ENCODE results near the gene HTRA2. TPM values are rescaled to one million over a fixed set of nuclear protein-coding genes. Genes with fewer than 3 reads are reported as not detected.
A peak's percentile ranks its signal among the peaks of the same experiment; 100 is the strongest.

The HTRA2 gene
- total and polyA plus RNA-seq, 5 donors from 2014 or later, result 25.8 to 34.1 (median 29.2) TPM

GRCh38 chr2:74525717-74526648, 3.8 kb upstream of the HTRA2 start, which contains the start of gene DQX1:
DQX1 (minus strand) TSS chr2:74526231; CDS start chr2:74525729, 502 bp downstream.
- ATAC-seq (ENCODE audit: low read depth in 2 of 2) (no peak), DNase-seq (peak in 2 of 3 donors; percentile 40 to 66)
- Mint-ChIP-seq H3K9me3 (no peaks in the 10 kb centered on the region), H3K4me3 (peak within 1 kb of the TSS in 3 of 4 donors; percentile 29 to 87 (median 81)), H3K36me3 (peaks cover 27% of the 10 kb centered on the region), H3K27me3 (peaks cover 20% of the 10 kb centered on the region), H3K4me1 (peaks cover 0 to 37% (median 17%) of the 10 kb centered on the region in 4 donors), H3K27ac (peak within 1 kb of the TSS in 2 of 3 donors; percentile 32 to 52)
- Histone ChIP-seq H3K27me3 (ENCODE audit: control insufficient read depth, insufficient read depth, low read length) (no peaks in the 10 kb centered on the region), H3K9me3 (ENCODE audit: control insufficient read depth in 2 of 2, low read length in 2 of 2) (no peaks in the 10 kb centered on the region), H3K4me1 (ENCODE audit: control insufficient read depth, insufficient read depth, low read length, poor library complexity, severe bottlenecking) (peaks cover 18% of the 10 kb centered on the region), H3K36me3 (ENCODE audit: control insufficient read depth, insufficient read depth, low read length) (peaks cover 23% of the 10 kb centered on the region), H3K27ac (ENCODE audit: insufficient read depth, low read length, poor library complexity, severe bottlenecking) (no peak within 1 kb of the TSS), H3K4me3 (ENCODE audit: low read depth, low read length) (no peak within 1 kb of the TSS)

DNA sequence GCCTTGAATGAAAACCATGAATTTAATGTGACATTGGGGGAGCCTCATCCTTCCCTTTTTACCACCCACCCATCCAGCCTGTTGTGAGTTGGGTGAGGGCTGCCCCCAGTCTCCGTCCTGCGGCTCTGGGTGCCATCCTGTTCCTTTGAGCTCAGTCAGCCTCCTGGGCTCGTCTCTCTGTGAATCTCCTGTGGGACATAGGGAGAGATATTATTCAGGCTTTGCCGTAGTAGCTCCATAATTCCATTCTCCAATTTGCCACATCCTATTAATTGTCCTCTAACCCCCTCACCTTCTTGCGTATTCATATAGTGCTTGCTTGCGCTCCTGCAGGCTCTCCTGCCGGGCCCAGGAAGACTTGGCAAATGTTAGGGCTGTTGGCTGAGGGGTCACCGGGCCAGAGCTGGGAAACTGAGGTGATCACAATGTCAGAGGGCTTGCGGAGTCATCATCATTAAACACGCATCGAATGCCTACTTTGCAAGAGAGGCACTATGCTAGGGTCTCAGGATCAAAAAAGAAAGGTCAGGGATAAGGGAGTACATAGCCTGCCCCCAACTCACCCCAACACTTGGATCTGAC, 3.0 kb upstream of the HTRA2 start:
- H3K4me3 Mint-ChIP-seq, result peak overlapping the region in 3 of 4 donors; percentile 29 to 87 (median 81)
- H3K27me3 ChIP-seq (ENCODE audit: control insufficient read depth, insufficient read depth, low read length), result no peaks in the 10 kb centered on the region
- DNase-seq (no peak), ATAC-seq (ENCODE audit: low read depth in 2 of 2) (no peak)
- H3K36me3 ChIP-seq (ENCODE audit: control insufficient read depth, insufficient read depth, low read length), result peaks cover 23% of the 10 kb centered on the region
- H3K27ac ChIP-seq (ENCODE audit: insufficient read depth, low read length, poor library complexity, severe bottlenecking), result no peak overlapping the region
- no peak overlapping the region for H3K27ac Mint-ChIP-seq
- H3K27me3 Mint-ChIP-seq, result peaks cover 13% of the 10 kb centered on the region
- peaks cover 26% of the 10 kb centered on the region for H3K4me1 ChIP-seq (ENCODE audit: control insufficient read depth, insufficient read depth, low read length, poor library complexity, severe bottlenecking)
- H3K4me3 ChIP-seq (ENCODE audit: low read depth, low read length), result no peak overlapping the region
- H3K9me3 Mint-ChIP-seq, result no peaks in the 10 kb centered on the region
- peaks cover 0 to 44% (median 23%) of the 10 kb centered on the region in 4 donors for H3K4me1 Mint-ChIP-seq
- H3K9me3 ChIP-seq (ENCODE audit: control insufficient read depth in 2 of 2, low read length in 2 of 2), result no peaks in the 10 kb centered on the region
- H3K36me3 Mint-ChIP-seq, result peaks cover 27% of the 10 kb centered on the region

- H3K27ac ChIP-seq (ENCODE audit: insufficient read depth, low read length, poor library complexity, severe bottlenecking), result no peak overlapping the region
- H3K27me3 ChIP-seq (ENCODE audit: control insufficient read depth, insufficient read depth, low read length), result no peaks in the 10 kb centered on the region
- DNase-seq, result no peak
- Mint-ChIP-seq H3K36me3 (peaks cover 33% of the 10 kb centered on the region), H3K27ac (peak overlapping the region; percentile 92 to 95 (median 94)), H3K27me3 (peaks cover 3% of the 10 kb centered on the region), H3K9me3 (no peaks in the 10 kb centered on the region), H3K4me3 (peak overlapping the region; percentile 87 to 96 (median 94)), H3K4me1 (peaks cover 7 to 51% (median 30%) of the 10 kb centered on the region in 4 donors)
- H3K36me3 ChIP-seq (ENCODE audit: control insufficient read depth, insufficient read depth, low read length), result peaks cover 23% of the 10 kb centered on the region
- H3K4me3 ChIP-seq (ENCODE audit: low read depth, low read length), result no peak overlapping the region
- no peaks in the 10 kb centered on the region for H3K9me3 ChIP-seq (ENCODE audit: control insufficient read depth in 2 of 2, low read length in 2 of 2)
- peaks cover 27% of the 10 kb centered on the region for H3K4me1 ChIP-seq (ENCODE audit: control insufficient read depth, insufficient read depth, low read length, poor library complexity, severe bottlenecking)
- ATAC-seq (ENCODE audit: low read depth in 2 of 2), result no peak
These were observed 2.0 kb upstream of the HTRA2 start for GRCh38 chr2:74527741-74528140.

DNA sequence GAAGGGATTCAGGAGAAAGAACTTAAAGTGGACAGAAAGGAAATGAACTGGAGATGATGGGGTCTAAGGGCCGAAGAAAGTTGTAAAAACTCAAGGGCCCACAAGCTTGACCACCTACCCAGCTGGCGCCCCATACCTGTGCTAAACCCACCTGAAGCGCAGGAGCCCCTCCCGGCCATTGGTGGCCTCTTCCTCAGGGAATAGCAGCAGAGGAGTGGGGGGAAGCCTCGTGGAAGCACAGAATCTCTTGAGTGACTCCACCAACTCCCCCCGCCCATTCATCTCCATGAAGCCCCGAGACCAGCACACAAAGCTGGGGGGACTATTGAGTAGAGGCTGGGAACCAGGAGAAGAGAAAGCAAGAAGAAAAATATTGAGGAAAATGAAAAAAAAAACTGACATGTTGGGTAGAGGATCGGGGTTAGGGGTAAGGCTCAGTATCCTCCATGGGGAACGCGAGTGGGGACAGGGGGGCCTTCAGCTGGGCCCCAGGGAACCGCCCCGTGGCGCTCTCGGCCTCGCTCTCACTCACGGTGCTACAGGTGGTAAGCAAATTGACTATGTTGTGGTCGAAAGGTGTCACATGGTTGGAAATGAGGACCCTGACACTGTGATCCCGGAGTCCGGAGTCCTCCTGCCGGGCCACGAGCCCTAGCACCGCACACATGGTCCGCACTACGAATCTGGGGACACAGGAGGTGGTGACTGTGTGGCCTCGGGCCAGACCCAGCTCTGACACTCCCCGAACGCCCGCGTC, 955 bp upstream of the HTRA2 start:
- Mint-ChIP-seq H3K9me3 (no peaks in the 10 kb centered on the region), H3K4me3 (peak overlapping the region; percentile 87 to 96 (median 94)), H3K4me1 (peaks cover 7 to 51% (median 30%) of the 10 kb centered on the region in 4 donors), H3K36me3 (peaks cover 37% of the 10 kb centered on the region), H3K27me3 (no peaks in the 10 kb centered on the region), H3K27ac (peak overlapping the region; percentile 92 to 95 (median 94))
- H3K9me3 ChIP-seq (ENCODE audit: control insufficient read depth in 2 of 2, low read length in 2 of 2), result no peaks in the 10 kb centered on the region
- H3K4me1 ChIP-seq (ENCODE audit: control insufficient read depth, insufficient read depth, low read length, poor library complexity, severe bottlenecking), result peaks cover 27% of the 10 kb centered on the region
- peaks cover 23% of the 10 kb centered on the region for H3K36me3 ChIP-seq (ENCODE audit: control insufficient read depth, insufficient read depth, low read length)
- H3K4me3 ChIP-seq (ENCODE audit: low read depth, low read length), result peak overlapping the region; percentile 69
- no peaks in the 10 kb centered on the region for H3K27me3 ChIP-seq (ENCODE audit: control insufficient read depth, insufficient read depth, low read length)
- DNase-seq, result no peak
- peak overlapping the region; percentile 89 for H3K27ac ChIP-seq (ENCODE audit: insufficient read depth, low read length, poor library complexity, severe bottlenecking)
- ATAC-seq (ENCODE audit: low read depth in 2 of 2), result peak; percentile 1 to 2

DNA sequence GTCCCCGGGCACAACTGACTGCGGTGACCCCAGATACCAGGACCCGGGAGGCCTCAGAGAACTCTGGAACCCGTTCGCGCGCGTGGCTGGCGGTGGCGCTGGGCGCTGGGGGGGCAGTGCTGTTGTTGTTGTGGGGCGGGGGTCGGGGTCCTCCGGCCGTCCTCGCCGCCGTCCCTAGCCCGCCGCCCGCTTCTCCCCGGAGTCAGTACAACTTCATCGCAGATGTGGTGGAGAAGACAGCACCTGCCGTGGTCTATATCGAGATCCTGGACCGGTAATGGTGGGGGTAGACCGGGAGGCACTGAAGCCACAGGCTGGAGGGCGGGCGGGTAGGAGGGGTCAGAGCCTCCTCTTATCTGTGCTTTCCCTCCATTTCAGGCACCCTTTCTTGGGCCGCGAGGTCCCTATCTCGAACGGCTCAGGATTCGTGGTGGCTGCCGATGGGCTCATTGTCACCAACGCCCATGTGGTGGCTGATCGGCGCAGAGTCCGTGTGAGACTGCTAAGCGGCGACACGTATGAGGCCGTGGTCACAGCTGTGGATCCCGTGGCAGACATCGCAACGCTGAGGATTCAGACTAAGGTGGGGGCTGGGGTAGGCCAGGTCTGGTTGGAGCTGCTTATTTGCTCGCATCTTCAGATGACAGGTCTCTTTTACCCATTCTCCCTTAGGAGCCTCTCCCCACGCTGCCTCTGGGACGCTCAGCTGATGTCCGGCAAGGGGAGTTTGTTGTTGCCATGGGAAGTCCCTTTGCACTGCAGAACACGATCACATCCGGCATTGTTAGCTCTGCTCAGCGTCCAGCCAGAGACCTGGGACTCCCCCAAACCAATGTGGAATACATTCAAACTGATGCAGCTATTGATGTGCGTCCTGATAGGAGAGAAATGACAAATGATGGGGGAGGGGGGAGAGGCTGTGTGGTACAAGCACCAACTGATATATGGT, 780 bp downstream of the HTRA2 start:
- H3K4me3 Mint-ChIP-seq, result peak overlapping the region; percentile 87 to 96 (median 94)
- ATAC-seq (ENCODE audit: low read depth in 2 of 2) (peak; percentile 5 to 7), DNase-seq (peak; percentile 31 to 60 (median 34))
- no peaks in the 10 kb centered on the region for H3K27me3 Mint-ChIP-seq
- peak overlapping the region; percentile 75 for H3K4me3 ChIP-seq (ENCODE audit: low read depth, low read length)
- H3K27me3 ChIP-seq (ENCODE audit: control insufficient read depth, insufficient read depth, low read length), result no peaks in the 10 kb centered on the region
- peak overlapping the region; percentile 89 to 95 (median 94) for H3K27ac Mint-ChIP-seq
- no peaks in the 10 kb centered on the region for H3K9me3 Mint-ChIP-seq
- H3K36me3 ChIP-seq (ENCODE audit: control insufficient read depth, insufficient read depth, low read length), result peaks cover 23% of the 10 kb centered on the region
- H3K27ac ChIP-seq (ENCODE audit: insufficient read depth, low read length, poor library complexity, severe bottlenecking), result peak overlapping the region; percentile 89
- no peaks in the 10 kb centered on the region for H3K9me3 ChIP-seq (ENCODE audit: control insufficient read depth in 2 of 2, low read length in 2 of 2)
- peaks cover 37% of the 10 kb centered on the region for H3K36me3 Mint-ChIP-seq
- peaks cover 7 to 51% (median 30%) of the 10 kb centered on the region in 4 donors for H3K4me1 Mint-ChIP-seq
- peaks cover 27% of the 10 kb centered on the region for H3K4me1 ChIP-seq (ENCODE audit: control insufficient read depth, insufficient read depth, low read length, poor library complexity, severe bottlenecking)

DNA sequence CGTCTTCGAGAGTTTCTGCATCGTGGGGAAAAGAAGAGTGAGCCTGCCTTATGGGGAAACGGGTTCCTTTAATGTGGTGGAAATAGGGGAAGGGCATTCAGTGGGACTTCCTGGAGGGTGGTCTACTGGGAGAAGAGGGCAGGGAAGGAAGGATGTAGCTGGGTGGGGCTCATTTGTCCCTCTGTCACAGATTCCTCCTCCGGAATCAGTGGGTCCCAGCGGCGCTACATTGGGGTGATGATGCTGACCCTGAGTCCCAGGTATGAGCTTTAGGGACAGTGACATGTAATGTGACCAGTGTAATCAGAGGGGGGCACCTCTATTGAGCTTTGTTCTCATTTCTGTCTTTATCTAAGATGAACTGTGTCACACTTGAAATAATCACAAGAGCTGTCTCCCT, 1.9 kb downstream of the HTRA2 start:
- no peak overlapping the region for H3K27ac ChIP-seq (ENCODE audit: insufficient read depth, low read length, poor library complexity, severe bottlenecking)
- H3K27me3 Mint-ChIP-seq, result no peaks in the 10 kb centered on the region
- peaks cover 27% of the 10 kb centered on the region for H3K4me1 ChIP-seq (ENCODE audit: control insufficient read depth, insufficient read depth, low read length, poor library complexity, severe bottlenecking)
- peaks cover 27% of the 10 kb centered on the region for H3K36me3 Mint-ChIP-seq
- H3K9me3 ChIP-seq (ENCODE audit: control insufficient read depth in 2 of 2, low read length in 2 of 2), result no peaks in the 10 kb centered on the region
- peak overlapping the region; percentile 75 for H3K4me3 ChIP-seq (ENCODE audit: low read depth, low read length)
- DNase-seq (no peak), ATAC-seq (ENCODE audit: low read depth in 2 of 2) (no peak)
- peaks cover 7 to 45% (median 27%) of the 10 kb centered on the region in 4 donors for H3K4me1 Mint-ChIP-seq
- no peaks in the 10 kb centered on the region for H3K9me3 Mint-ChIP-seq
- peak overlapping the region; percentile 54 to 96 (median 90) for H3K4me3 Mint-ChIP-seq
- H3K27ac Mint-ChIP-seq, result peak overlapping the region in 2 of 3 donors; percentile 17 to 49
- H3K36me3 ChIP-seq (ENCODE audit: control insufficient read depth, insufficient read depth, low read length), result peaks cover 16% of the 10 kb centered on the region
- H3K27me3 ChIP-seq (ENCODE audit: control insufficient read depth, insufficient read depth, low read length), result no peaks in the 10 kb centered on the region

Measured in CD4-positive, CD25-positive, alpha-beta regulatory T cell (primary cell).